ENCODE measurements around the gene TXN2. TPM values are rescaled to one million over a fixed set of nuclear protein-coding genes. Genes with fewer than 3 reads are reported as not detected.

TXN2 gene
- total RNA-seq, 4 donors from 2014 or later, result 64.9 to 122 (median 86.0) TPM

DNA sequence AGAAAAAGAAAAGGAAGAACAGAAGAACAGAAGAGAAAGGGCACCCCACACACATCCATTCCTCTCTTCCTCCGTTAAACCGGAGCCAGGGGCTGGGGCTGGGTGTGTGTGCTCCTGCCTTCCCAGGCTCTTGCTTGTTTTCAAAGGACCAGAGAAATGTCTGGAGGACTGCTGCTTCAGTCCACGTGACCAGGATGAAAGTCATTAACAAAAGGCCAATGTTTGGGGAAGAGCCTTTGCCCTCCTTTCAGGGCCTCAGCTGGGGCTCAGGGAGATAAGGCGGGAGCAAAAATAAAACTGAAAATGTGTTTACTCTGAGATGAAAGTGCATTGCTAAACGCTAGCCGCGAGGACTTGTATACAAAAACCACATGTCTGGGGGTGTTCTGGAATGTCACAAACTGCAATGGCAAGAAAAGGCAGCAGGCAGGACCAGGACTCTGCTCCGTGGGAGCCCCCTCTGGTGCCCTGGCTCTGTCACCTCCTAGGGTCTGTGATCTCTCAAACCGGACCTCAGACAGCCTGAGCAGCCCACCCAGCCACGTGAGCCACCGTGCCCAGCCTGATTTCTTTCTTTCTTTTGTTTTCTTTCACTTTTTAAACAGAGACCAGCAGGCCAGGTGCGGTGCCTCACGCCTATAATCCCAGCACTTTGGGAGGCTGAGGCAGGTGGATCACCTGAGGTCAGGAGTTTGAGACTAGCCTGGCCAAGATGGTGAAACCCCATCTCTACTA, 62.1 kb downstream of the TXN2 start:
- intact Hi-C loops (cut with DNase I; ENCODE audit: low total_unique reads), result no loop called here
- Histone ChIP-seq H3K4me1 (peaks cover 0 to 5% of the 10 kb centered on the region in 2 donors), H3K27me3 (no peaks in the 10 kb centered on the region), H3K27ac (peak overlapping the region; percentile 60 to 77 (median 68)), H3K4me3 (peak overlapping the region; percentile 9 to 30 (median 26)), H3K9me3 (no peaks in the 10 kb centered on the region), H3K36me3 (no peaks in the 10 kb centered on the region)
- in situ Hi-C loops (cut with MboI; ENCODE audit: low sequenced_read_pairs in 4 of 4), result no loop called here
- TF ChIP-seq POLR2A (IDR thresholded peaks at IDR 0.05), result no peak
- TF ChIP-seq, protein P1, sequence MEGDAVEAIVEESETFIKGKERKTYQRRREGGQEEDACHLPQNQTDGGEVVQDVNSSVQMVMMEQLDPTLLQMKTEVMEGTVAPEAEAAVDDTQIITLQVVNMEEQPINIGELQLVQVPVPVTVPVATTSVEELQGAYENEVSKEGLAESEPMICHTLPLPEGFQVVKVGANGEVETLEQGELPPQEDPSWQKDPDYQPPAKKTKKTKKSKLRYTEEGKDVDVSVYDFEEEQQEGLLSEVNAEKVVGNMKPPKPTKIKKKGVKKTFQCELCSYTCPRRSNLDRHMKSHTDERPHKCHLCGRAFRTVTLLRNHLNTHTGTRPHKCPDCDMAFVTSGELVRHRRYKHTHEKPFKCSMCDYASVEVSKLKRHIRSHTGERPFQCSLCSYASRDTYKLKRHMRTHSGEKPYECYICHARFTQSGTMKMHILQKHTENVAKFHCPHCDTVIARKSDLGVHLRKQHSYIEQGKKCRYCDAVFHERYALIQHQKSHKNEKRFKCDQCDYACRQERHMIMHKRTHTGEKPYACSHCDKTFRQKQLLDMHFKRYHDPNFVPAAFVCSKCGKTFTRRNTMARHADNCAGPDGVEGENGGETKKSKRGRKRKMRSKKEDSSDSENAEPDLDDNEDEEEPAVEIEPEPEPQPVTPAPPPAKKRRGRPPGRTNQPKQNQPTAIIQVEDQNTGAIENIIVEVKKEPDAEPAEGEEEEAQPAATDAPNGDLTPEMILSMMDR (IDR thresholded peaks at IDR 0.05 in 4 of 5, conservative IDR thresholded peaks at IDR 0.05 in 1 of 5), result no peak
- ATAC-seq (peak; percentile 43 to 70), DNase-seq (peak in 1 of 2 donors; percentile 26)

DNA sequence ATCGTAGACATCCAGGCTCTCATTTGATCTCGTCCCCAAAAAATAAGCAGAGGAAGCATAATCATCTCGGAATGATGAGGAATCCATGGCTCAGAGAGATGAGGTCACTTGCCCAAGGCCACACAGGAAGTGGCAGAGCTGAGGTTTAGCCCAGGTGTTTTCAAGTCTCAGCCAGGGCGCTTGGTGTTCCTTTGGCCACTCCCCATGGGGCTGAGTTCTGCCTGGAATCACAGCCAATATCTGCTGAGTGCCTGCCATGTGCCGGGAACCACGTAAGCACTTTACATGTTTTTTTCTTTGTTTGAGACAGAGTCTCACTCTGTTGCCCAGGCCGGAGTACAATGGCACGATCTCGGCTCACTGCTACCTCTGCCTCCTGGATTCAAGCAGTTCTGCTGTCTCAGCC, 64.2 kb downstream of the TXN2 start:
- Histone ChIP-seq H3K27me3 (no peaks in the 10 kb centered on the region), H3K9me3 (no peaks in the 10 kb centered on the region), H3K4me3 (no peak overlapping the region), H3K27ac (no peak overlapping the region), H3K36me3 (no peaks in the 10 kb centered on the region), H3K4me1 (peaks cover 0 to 5% of the 10 kb centered on the region in 2 donors)
- in situ Hi-C loops (cut with MboI; ENCODE audit: low sequenced_read_pairs in 4 of 4), result no loop called here
- no peak for DNase-seq
- no peak for ATAC-seq
- intact Hi-C loops (cut with DNase I; ENCODE audit: low total_unique reads), result no loop called here
- TF ChIP-seq, protein P1 (IDR thresholded peaks at IDR 0.05 in 4 of 5, conservative IDR thresholded peaks at IDR 0.05 in 1 of 5), result no peak
- no peak for TF ChIP-seq POLR2A (IDR thresholded peaks at IDR 0.05)

Other genes starting within 250 kb of the TXN2 start
- 10 to 100 TPM in 3 of 4 donors, 1 to 10 TPM in 1; 8.7 to 25.5 (median 20.9) TPM for gene APOL2, start 242.1 kb downstream of the TXN2 start, total RNA-seq
- gene APOL1, start 228.5 kb downstream of the TXN2 start, total RNA-seq, result 10 to 100 TPM in 1 of 4 donors, 1 to 10 TPM in 2, under 1 TPM in 1; 0.87 to 11.1 (median 6.2) TPM
- 100 to 1,000 TPM in 3 of 4 donors, 10 to 100 TPM in 1; 38.9 to 115 (median 104) TPM for gene MYH9, start 93.7 kb downstream of the TXN2 start, total RNA-seq
- gene FOXRED2, start 25.4 kb upstream of the TXN2 start, total RNA-seq, result 10 to 100 TPM in 1 of 4 donors, 1 to 10 TPM in 3; 2.6 to 13.6 (median 5.1) TPM
- gene EIF3D, start 47.5 kb upstream of the TXN2 start, total RNA-seq, result 100 to 1,000 TPM; 208 to 319 (median 290) TPM
- not detected for gene CACNG2, start 222.1 kb upstream of the TXN2 start, total RNA-seq